ENCODE data around the gene ATG7. TPM values are rescaled to one million over a fixed set of nuclear protein-coding genes. Genes with fewer than 3 reads are reported as not detected.

Gene ATG7
- total RNA-seq, 1 donor from 2014 or later = 61.7 TPM

DNA sequence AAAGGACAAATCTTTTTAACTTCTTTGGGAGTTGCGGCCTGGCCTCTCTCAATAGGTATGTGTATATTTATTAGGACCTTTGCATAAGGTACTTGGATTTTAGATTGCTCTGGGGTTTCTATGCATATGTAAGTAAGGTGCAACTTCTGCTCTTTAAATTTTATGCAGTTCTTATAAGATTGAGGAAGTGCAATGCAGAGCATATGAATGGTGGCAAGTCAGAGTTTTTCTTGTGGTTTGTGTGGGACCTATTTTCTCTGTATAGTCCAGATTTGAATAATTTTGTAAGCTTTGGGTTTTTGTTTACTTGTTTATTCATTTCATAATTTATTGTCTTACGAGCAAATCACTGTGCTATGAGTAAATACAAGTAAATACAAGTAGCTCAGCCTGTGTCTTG is 101.5 kb downstream of the ATG7 start:
- no peaks in the 10 kb centered on the region for H3K9me3 ChIP-seq
- no peak overlapping the region for H3K4me3 ChIP-seq
- peaks cover 9% of the 10 kb centered on the region for H3K36me3 ChIP-seq
- ATAC-seq = no peak
- no peak overlapping the region for H3K27ac ChIP-seq
- peaks cover 3% of the 10 kb centered on the region for H3K4me1 ChIP-seq
- no peak for DNase-seq
- no peak for TF ChIP-seq CTCF (IDR thresholded peaks at IDR 0.05)
- intact Hi-C loops (cut with DNase I) = loop anchor here (5.0 kb wide), 1 partner anchor 289 kb away; no protein-coding TSS in a partner anchor
- H3K27me3 ChIP-seq (ENCODE audit: low read depth) = no peaks in the 10 kb centered on the region

GRCh38 chr3:11375333-11376088 is 103.3 kb downstream of the ATG7 start:
- no peak overlapping the region for H3K27ac ChIP-seq
- intact Hi-C loops (cut with DNase I) = loop anchor here (5.0 kb wide), 1 partner anchor 267 kb away; the partner anchor contains the start of gene VGLL4
- no peaks in the 10 kb centered on the region for H3K27me3 ChIP-seq (ENCODE audit: low read depth)
- no peaks in the 10 kb centered on the region for H3K9me3 ChIP-seq
- no peak for TF ChIP-seq CTCF (IDR thresholded peaks at IDR 0.05)
- H3K4me1 ChIP-seq = peaks cover 10% of the 10 kb centered on the region
- ATAC-seq = no peak
- no peak overlapping the region for H3K4me3 ChIP-seq
- peaks cover 9% of the 10 kb centered on the region for H3K36me3 ChIP-seq
- DNase-seq = no peak

DNA sequence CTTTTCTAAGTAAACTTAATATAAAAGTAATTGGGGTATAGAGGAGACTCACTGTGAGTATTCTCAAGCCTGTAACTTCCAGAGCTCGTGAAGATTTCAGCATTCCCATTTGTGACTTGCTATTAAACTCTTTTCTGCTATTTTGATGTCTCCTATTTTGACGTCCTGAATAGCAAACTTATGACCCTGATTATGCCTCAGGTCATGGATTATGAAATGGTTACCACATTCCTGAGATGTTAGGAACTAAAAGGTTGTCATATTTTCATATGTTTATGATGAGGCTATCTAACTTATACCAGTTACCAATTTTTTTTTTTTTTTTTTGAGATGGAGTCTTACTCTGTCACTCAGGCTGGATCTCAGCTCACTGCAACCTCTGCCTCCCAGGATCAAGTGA is 105.5 kb downstream of the ATG7 start:
- DNase-seq (no peak), ATAC-seq (no peak)
- no peaks in the 10 kb centered on the region for H3K9me3 ChIP-seq
- H3K4me1 ChIP-seq = peaks cover 10% of the 10 kb centered on the region
- no peak overlapping the region for H3K27ac ChIP-seq
- H3K4me3 ChIP-seq = no peak overlapping the region
- intact Hi-C loops (cut with DNase I) = loop anchor here (5.0 kb wide), 1 partner anchor 265 kb away; the partner anchor contains the start of gene VGLL4
- no peaks in the 10 kb centered on the region for H3K27me3 ChIP-seq (ENCODE audit: low read depth)
- peaks cover 4% of the 10 kb centered on the region for H3K36me3 ChIP-seq
- TF ChIP-seq CTCF (IDR thresholded peaks at IDR 0.05) = no peak

DNA sequence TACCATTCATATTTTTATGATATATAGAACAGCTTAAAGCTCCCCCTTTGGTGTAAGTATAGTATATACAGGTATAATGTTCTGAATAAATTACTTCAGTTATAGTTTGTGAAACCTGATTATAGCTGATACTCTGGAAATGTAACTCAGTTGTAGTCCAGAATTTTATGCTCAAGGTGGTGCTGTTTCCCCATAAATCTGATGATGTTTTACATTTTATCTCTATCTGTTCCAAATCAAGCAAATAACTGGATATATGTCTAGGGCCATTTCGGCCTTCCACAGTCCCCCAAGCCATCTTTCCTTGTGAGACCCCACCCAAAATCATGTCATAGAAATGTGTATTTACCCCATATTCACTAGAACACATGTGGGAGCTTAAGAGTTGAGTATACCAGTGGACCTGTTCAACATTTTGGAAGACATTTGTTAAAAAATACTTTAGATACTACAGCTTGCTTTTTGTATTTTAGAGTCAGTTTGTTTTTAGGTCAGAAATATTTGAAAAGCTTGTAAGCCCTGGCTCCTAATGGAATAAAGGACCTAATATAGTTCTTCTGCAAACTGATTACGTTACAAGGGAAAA is 107.1 kb downstream of the ATG7 start:
- Histone ChIP-seq H3K27me3 (ENCODE audit: low read depth) (no peaks in the 10 kb centered on the region), H3K27ac (peak overlapping the region; percentile 51), H3K36me3 (no peaks in the 10 kb centered on the region), H3K4me1 (peaks cover 10% of the 10 kb centered on the region), H3K4me3 (no peak overlapping the region), H3K9me3 (no peaks in the 10 kb centered on the region)
- peak; percentile 57 for TF ChIP-seq CTCF (IDR thresholded peaks at IDR 0.05)
- intact Hi-C loops (cut with DNase I) = loop anchor here (5.0 kb wide), 1 partner anchor 263 kb away; the partner anchor contains the start of gene VGLL4
- DNase-seq (no peak), ATAC-seq (peak in 1 of 2 donors; percentile 60)

DNA sequence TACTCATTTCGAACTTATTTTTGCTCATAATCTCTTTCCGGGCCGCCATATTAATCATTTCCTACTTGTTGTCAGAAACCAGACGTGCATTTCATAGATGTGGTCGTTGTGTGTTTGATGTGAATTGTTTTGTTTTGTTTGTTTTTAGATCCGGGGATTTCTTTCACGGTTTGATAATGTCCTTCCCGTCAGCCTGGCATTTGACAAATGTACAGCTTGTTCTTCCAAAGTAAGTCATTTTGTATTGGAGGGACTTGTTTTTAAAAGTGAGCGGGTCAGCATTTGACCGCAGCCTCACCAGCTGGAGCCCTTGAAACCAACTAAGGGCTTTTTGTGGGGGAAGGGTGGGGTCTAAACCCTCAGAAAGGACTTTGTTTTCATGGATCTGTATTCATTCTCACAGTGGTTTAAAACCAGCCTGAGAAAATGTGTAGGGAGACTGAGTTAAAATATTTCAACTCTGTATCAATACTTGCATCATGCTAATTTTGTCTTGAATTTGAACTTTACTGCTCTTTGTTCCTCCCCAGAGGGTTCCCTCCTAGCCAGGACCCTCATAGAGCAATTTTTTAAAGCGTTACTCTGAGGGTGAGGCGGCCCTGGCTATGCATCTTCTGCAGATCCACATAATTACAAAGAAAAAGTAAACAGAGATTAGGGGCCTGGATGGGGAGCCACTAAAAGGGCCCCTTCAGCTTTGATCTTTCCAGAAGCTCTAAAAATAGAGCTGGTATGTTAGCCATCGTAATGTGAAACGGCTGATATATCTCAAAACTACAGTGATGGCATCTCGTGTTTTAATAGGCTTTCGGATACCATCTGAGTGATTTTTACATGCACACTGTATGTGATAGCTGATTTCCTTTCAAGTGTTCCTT is 107.9 kb downstream of the ATG7 start:
- Histone ChIP-seq H3K36me3 (no peaks in the 10 kb centered on the region), H3K27me3 (ENCODE audit: low read depth) (no peaks in the 10 kb centered on the region), H3K27ac (peak overlapping the region; percentile 51), H3K4me1 (peaks cover 10% of the 10 kb centered on the region), H3K9me3 (no peaks in the 10 kb centered on the region), H3K4me3 (no peak overlapping the region)
- ATAC-seq = no peak
- intact Hi-C loops (cut with DNase I) = loop anchor here (5.0 kb wide), 1 partner anchor 262 kb away; the partner anchor contains the start of gene VGLL4
- no peak for DNase-seq
- no peak for TF ChIP-seq CTCF (IDR thresholded peaks at IDR 0.05)

All from lower lobe of right lung (tissue), 2 donors.